ENCODE data around the gene ADIPOR2.

ADIPOR2 gene

DNA sequence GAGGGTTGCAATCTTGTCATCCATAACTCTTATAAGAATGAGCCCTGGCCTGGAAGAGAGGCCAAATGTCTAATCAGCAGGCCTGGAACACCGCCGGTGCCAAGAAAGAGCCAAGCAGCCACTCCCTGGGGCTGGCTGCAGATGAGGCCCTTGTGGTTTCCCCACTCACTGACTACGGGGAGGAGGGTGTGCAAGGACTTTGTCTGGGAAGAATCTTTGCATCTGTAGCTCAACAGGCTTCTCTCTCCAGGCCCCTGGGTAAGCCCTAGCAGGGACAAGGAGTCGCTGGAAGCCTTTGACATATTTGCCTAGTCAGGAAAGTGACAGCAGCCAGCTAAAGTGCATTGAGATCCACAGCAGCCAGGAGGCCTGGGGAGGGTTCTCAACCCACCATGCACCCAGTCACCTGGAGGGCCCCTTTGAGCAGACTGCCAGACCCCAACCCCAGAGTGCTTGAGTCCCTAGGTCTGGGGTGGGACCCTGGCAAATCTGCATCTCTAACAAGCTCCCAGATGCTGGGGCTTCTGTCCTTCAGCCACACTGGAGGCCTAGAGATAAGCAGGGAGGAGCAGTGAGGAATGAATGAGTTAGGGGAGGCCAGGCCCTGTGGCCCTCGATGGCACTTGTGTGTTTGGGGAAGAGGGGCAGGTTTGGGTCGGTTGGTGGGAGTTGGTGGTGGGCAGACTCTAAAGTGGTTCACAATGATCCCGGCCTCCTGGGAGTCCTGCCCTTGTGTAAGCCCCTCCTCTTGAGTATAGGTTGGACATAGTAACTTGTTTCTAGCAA is 115.6 kb downstream of the ADIPOR2 start:
- ChIA-PET CTCF (interaction anchor here (1.9 to 12.2 kb wide), 2 partner anchors 12 to 134 kb away, joined by 6 to 156 read pairs; no protein-coding TSS in a partner anchor), POLR2A (no interaction called here)
- no peak overlapping the region for H3K4me3 ChIP-seq (ENCODE audit: low read depth, low read length)
- TF ChIP-seq, protein P1, sequence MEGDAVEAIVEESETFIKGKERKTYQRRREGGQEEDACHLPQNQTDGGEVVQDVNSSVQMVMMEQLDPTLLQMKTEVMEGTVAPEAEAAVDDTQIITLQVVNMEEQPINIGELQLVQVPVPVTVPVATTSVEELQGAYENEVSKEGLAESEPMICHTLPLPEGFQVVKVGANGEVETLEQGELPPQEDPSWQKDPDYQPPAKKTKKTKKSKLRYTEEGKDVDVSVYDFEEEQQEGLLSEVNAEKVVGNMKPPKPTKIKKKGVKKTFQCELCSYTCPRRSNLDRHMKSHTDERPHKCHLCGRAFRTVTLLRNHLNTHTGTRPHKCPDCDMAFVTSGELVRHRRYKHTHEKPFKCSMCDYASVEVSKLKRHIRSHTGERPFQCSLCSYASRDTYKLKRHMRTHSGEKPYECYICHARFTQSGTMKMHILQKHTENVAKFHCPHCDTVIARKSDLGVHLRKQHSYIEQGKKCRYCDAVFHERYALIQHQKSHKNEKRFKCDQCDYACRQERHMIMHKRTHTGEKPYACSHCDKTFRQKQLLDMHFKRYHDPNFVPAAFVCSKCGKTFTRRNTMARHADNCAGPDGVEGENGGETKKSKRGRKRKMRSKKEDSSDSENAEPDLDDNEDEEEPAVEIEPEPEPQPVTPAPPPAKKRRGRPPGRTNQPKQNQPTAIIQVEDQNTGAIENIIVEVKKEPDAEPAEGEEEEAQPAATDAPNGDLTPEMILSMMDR (IDR thresholded peaks at IDR 0.05; ENCODE audit: insufficient read depth, low read length, missing control alignments): no peak
- no peak for DNase-seq (ENCODE audit: low read depth, low spot score)

DNA sequence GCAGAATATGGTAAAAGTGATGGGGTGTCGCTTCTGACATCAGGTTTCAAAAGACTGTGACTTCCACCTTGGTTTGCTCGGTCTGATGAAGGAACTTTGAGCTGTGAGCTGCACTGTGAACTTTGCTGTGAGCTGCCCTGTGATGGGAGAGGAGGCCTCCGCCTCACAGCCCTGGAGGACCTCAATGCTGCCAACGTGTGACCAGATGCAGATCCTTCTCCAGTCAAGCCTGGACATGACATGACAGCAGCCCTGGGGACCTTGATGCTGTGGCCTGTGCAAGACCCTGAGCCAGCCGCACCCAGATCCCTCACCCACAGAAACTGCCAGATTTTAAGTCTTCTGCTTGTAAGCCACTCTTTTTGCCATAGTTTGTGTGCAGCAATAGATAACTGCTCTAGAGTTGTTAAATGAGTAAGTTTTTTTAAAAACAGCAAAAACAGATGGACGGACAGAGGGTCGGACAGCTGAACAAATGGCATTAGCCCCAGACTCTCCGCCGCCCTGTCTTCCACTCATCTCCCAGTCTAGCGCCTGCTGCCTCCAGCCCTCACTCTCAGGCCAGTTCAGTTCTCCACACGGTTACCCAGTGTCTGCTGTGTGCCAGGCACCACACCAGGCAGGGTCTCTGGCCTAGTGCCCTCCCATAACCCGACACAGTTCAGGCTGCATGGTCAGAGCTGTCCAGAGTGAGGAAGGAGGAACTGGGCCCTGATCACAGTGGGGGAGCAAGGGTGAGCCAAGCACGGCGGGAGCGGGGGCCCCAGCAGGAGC is 116.4 kb downstream of the ADIPOR2 start:
- DNase-seq (ENCODE audit: low read depth, low spot score): no peak
- TF ChIP-seq, protein P1 (IDR thresholded peaks at IDR 0.05; ENCODE audit: insufficient read depth, low read length, missing control alignments): no peak
- H3K4me3 ChIP-seq (ENCODE audit: low read depth, low read length): no peak overlapping the region
- ChIA-PET POLR2A (no interaction called here), CTCF (interaction anchor here (1.9 to 12.2 kb wide), 2 partner anchors 12 to 133 kb away, joined by 6 to 156 read pairs; no protein-coding TSS in a partner anchor)

DNA sequence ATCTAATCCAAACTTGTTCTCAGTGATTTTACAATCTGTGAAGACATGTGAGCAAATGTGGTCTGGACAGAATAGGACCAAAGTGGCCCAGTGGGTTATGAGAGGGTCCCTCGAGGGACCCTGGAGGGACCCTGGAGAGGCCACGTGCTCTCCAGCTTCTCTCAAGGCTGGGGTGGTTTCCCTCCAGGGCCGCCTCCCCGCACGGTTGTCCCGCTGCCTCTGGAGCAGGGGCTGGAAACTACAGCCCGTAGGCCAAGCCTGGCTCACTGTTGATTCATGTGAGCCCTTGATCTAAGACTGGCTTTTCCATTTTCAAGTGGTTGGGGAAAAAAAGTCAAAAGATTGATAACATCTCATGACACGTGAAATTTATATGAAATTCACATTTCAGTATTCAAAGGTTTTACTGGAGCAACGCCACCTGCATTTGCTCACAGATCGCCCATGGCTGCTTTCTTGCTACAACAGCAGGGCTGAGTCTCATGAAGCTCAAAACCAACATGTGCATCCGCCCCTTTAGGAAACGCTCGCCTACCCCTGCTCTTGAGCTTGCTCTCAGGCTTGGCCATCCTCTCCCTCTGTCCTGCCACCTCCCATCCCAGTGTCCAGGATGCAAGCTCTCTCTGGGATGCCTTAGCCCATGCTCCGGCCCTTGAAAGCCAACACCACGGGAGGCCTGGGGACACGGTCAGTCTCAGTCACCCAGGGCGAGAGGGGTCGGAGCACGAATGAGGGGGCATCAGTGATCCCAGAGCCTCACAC is 117.3 kb downstream of the ADIPOR2 start:
- POLR2A ChIA-PET: no interaction called here
- TF ChIP-seq, protein P1 (IDR thresholded peaks at IDR 0.05; ENCODE audit: insufficient read depth, low read length, missing control alignments): no peak
- DNase-seq (ENCODE audit: low read depth, low spot score): no peak
- no peak overlapping the region for H3K4me3 ChIP-seq (ENCODE audit: low read depth, low read length)
- CTCF ChIA-PET: interaction anchor here (12.2 kb wide), 1 partner anchor 132 kb away, joined by 156 read pairs; no protein-coding TSS in a partner anchor

DNA sequence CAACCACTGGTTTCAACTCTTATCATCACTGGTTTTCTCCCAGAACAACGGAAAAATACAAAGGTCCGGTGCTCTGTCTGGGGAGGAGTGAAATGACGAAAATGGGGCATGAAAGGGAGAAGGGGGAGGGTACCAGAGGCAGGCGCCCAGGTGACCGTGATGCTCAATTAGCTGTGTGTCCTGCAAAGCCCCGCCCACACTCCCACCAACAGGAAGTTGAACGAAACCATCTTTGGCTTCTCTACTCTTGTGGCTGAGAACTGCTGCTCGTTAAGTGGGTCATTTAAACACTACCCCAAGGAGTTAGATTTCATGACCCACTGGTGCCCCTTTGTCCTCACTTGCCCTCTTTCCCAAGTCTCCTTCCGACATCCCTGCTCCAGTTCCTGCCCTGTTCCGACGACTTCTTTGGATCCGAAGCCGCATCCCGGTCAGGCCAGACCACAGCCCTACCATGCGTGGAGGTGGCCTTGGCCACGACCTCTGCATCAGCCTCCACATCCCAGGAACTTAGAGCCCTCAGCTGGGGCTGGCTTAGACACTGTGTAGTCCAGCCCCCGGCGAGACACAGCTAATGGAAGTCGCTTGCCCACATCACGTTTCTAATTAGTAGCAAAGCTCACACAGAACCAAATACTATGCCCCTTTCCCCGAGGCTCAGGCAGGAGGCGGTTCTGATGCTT is 118.1 kb downstream of the ADIPOR2 start:
- no peak overlapping the region for H3K4me3 ChIP-seq (ENCODE audit: low read depth, low read length)
- ChIA-PET POLR2A (no interaction called here), CTCF (interaction anchor here (12.2 kb wide), 1 partner anchor 132 kb away, joined by 156 read pairs; no protein-coding TSS in a partner anchor)
- TF ChIP-seq, protein P1 (IDR thresholded peaks at IDR 0.05; ENCODE audit: insufficient read depth, low read length, missing control alignments): no peak
- DNase-seq (ENCODE audit: low read depth, low spot score): no peak

DNA sequence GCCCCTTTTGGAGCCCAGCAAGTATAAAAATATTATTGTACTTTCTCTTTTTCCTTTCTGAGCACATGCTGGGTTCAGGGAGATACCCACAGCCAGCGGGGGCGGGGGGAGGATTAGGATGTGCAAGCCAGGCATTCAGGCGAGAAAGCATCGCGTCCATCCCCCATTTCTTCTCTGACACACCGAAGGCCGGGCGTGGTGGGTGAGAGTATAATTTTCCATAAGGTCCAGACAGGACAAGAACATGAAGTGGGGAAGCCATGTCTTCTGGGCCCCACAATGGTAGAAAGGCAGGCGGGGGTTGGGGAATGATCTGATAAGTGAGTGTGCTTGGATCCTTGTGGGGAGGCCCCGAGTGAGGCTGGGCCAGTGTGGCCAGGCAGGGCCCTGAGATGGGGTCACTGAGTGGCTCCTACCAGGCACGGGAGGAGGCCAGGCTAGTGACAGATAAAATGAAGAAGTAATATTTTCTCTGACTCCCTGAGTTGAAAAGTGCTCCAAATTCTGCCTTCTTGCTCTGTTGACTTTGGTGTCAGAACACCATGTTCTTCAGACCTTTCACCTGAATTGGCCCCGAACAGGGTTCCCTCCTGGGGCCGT is 118.8 kb downstream of the ADIPOR2 start:
- no peak overlapping the region for H3K4me3 ChIP-seq (ENCODE audit: low read depth, low read length)
- POLR2A ChIA-PET: no interaction called here
- no peak for DNase-seq (ENCODE audit: low read depth, low spot score)
- CTCF ChIA-PET: interaction anchor here (0.9 to 12.2 kb wide), 2 partner anchors 130 to 131 kb away, joined by 3 to 156 read pairs; no protein-coding TSS in a partner anchor
- TF ChIP-seq, protein P1 (IDR thresholded peaks at IDR 0.05; ENCODE audit: insufficient read depth, low read length, missing control alignments): no peak

All from AG04449 (cell line).